Brain pericyte (primary cell): ENCODE results near the gene ZCCHC14.
"Not testable (repeated sequence)": the region's sequence is repeated elsewhere in the genome, so short reads cannot be mapped to it uniquely, and the experiment has no call there.

Experiments
- DNase-seq: peaks from one replicate; pipeline ENCODE4 v3.0.0-alpha.2; 2012; ENCODE audit warnings: low read depth, low spot score

Gene ZCCHC14

DNA sequence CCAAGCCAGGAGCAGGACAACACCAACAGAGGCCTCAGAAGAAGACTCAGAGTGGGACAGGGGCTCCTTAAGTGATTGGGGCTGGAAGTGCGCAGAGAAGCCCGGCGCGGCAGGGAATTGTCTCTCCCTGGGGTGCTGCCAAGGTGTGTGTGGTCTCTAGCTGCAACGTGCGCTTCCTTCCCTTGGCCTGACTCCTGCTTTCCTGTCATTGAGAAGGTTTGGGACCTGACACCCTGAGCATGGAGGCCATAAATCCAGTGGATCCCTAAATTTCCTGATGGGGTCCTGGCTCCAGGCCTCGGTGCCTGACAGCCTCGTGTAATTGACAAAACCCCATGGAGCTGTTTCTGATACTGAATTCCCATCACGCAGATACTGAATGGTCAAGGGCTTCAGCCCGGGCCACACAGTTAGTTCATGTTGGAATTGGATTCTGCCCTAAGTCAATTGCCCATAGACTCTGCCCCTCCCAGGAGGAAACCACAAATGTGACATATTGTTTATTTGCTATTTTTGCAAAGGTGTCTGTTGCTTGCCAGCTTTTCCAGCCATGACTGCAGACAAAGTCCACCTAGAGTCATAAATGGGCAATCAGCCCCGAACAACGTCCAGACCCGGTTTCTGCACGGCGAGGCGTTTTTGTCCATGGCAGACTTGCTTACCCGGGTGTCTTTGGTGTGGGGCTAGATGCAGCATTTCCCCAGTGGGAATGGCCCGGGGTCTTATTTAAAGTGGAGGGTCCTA lies 4.4 kb upstream of the ZCCHC14 start:
- not testable (repeated sequence) for DNase-seq

DNA sequence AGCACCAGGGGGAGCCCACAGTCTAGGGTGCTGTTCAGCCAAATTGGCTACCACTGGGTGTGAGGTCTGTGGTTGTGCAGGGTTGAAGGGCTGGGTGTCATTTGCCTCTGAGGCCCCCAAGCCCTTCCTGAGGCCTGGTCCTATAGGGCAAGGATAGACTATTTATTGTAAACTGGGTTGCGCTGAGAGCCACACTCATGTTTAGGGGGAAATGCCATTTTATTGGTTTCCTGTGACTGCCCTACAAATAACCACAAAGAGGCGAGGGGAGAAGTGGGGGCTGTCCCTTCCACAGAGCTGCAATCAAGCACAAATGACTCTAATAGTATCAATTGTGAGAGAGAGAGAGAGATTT lies 3.6 kb upstream of the ZCCHC14 start:
- no peak for DNase-seq

DNA sequence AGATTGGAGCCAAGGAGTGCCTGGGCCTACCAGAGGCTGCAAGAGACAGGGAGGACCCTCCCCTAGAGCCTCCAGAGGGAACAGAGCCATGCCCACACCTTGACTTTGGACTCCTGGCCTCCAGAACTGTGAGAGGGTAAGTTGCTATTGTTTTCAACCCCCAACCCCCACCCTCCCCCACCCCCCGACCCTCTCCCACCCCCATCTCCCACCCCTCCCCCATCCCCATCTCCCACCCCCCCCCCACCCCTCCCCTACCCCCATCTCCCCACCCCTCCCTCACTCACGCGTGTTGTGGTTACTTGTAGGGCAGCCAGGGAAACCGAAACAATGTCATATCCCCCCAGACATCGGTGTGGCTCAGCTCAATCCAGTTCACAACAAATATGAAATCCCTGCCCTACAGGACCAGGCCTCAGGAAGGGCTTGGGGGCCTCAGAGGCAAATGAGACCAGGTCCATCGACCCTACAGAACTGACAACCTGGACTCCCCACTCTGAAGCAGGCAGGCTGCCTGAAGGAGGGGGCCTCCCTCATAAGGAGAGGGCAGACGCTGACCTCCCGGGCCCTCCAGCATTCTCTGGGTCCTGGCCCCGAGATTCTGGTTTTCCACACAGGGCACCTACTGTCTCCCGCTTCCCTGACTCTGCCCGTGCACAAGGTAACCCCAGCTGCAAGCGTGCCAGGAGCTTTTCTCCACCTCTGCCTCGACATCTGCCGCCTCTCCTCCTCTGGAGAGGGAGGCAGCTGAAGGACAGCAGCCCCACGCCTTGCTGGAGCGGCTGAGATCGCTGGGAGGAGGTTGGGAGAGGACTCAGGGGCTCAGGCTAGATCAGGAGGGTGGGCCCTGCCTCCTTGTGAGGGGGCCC lies 3.0 kb upstream of the ZCCHC14 start:
- no peak for DNase-seq

DNA sequence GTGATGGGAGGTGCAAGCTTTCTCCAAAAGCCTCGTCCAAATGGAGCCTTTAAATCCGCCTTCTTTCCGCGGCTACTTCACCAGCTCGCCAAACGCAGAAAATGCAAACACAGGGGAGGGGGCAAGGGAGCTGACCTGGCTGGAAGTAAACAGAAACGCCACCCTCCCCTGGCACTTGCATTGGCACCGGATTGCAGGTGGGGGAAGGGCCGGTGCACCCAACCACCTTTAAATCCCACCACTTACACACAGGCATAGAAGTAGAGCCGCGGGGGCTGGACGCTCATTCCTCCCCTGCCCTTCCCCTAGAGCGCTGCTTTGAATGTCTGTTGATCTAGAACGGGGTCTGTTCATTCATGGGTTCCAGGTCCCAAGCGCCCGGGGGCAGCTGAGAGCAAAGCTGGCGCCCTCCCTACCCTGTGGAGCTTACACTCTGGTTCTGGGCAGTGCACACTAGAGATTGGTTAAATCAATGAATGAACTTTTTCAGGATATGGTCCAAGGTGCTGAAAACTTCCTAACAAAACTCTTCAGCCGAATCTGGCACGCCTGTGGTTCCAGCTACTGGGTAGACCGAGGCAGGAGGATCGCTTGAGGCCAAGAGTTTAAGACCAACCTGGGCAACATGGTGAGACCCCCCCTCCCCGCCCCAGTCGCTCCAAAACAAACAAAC lies 920 bp upstream of the ZCCHC14 start:
- no peak for DNase-seq

DNA sequence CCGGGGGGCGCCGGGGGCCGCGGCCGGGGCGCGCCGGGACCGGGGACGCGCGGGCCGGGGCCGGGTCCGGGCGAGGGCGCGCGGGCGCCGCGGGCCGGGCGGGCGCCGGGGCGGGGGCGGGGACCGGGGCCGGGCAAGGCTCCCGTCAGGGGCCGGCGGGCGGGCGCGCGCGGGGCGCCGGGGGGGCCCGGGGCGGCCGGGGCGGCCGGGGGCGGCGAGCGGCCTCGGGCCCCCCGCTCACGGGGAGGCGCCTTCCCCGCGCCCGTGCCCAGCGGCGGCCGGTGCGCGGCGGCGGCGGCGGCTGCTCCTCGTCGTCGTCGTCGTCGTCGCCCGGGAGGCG lies 563 bp downstream of the ZCCHC14 start:
- no peak for DNase-seq

DNA sequence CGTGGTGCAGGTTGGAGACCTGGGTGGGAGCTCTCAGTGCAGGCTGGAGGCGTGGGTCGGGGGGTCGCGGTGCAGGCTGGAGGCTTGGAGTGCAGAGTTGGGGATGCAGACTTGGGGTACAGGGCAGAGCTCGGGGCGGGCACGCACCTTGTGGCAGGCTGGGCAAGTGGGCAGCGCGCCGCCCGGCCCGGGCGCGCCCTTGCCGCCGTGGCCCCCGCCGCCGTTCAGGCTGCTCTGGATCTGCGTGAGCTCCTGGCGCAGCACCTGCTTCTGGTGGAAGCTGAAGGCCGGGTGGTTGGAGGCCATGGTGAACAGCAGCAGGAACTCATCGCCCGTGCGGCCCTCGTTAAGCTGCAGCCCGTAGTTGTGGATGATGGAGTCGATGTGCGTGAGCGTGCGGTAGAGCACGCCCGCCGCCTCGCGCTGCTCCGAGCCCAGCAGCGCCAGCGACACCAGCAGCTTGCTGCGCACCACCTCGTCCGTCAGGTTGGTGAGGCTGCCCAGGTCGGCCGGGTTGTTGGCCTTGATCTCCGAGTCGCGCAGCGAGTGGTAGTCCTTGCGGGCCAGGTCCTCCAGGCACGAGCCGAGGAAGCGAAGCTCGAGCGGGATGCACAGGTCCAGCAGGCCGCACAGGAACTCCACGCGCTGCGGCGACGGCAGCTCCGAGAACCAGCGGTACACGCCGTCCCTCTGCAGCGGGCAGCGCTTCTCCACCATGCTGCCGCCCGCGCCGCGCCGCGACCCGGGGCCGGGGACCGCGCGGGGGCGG lies 1.1 kb downstream of the ZCCHC14 start:
- DNase-seq = no peak

DNA sequence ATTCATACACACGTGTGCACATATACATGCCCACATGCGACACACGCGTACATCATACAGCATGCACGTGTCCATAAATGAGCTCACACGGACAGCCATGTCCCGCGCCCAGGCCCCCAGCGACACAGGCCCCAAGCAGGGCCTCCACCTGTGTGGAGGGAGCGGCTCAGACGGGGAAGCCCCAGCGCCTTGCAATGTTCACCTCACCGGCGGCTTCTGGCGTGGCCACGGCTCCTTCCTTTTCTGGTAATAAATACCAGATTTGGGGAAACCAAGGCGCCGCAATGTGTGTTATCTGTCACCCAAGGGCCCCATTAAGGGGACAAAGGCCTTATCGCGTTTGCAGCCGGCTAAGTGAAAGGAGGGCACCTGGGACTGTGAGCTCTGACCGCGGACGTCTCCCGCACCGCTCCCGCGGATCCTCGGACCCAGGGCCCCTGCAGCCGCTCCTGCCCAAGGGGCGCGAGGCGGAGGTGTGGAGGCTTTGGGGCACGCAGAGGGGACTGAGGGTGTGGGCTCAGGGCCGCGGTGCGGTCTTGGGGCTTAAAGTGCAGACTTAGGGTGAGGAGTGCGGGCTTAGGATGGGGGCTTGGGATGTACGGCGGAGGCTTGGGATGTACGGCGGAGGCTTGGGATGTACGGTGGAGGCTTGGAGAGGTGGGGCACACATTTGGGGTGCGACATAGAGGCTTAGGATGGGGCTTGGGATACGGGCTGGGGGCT lies 1.9 kb downstream of the ZCCHC14 start:
- not testable (repeated sequence) for DNase-seq

DNA sequence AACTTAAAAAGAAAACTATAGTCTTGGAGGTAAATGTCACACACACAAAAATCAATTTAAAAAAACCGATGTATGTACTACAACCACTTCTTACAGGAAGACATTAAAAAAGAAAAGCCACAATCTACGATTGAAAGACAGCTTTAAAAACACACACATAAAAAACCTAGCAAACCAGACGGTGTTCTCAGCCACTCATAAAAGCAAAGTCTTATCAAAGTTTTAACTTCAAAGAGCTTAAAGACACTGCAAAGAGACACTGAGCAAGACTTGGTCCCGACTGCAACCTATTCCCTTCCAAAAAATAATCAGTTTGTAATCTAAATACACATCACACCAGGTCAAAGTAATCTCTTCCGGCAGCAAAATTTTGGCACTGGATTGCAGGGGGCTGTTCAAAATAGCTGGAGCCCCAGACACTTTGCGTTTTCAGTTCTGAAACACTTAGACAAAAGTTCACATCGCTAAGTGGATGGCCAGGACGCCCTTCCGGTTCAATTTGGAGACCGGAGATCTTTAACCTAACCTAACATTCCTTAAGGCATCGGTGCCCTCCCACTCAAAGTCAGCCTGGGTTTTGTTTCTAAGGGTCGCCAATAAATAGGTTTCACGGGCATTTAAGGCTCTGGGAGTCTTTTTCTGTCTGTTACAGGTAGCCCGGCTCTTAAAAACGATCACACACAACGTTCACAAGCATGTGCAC lies 2.6 kb downstream of the ZCCHC14 start:
- DNase-seq = no peak

DNA sequence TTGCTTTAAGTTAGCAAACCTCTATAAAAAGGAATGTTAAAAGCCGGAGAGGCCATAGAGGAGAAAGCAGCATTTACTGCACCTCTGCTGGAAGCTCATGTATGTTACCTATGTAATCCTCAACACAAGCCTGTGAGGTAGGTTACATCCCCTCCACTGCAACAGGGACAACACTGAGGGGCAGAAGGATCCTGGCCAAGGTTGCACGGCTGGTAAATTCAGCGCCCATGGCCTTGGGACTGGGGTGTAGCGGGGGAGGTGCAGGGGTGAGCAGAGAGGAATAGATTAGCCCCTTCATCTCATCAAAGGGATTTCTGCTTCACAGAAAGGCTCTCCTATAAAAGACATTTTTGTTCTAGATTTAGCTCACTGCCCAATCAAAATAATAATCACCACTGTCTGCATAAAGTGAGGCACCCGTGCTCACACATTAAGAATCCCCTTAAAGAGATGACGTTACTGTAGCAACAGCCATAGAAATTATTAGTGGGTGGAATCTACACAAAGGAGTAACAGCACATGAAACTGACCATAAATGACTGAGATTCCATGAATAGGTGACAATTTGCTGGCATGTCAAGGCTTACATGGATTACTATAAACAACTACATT lies 3.3 kb downstream of the ZCCHC14 start:
- DNase-seq = no peak

DNA sequence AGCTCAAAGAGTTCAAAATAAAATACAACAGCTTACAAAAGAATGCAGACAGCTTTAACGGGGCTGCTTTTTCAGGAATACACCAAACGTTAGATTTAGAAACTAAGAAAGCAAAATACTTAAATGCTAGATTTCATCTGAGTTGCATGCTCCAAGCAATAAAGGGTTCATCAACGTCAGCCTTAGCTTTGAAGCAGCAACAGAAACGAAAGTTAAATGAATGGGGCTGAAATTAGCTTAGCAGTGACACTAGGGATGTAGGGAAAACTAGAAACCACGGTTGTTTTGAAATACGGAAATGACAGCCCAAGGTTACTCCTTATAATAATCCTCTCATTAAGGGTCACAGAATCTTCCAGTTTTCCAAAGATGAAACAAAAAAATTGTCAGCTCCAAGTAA lies 3.9 kb downstream of the ZCCHC14 start:
- DNase-seq = not testable (repeated sequence)

DNA sequence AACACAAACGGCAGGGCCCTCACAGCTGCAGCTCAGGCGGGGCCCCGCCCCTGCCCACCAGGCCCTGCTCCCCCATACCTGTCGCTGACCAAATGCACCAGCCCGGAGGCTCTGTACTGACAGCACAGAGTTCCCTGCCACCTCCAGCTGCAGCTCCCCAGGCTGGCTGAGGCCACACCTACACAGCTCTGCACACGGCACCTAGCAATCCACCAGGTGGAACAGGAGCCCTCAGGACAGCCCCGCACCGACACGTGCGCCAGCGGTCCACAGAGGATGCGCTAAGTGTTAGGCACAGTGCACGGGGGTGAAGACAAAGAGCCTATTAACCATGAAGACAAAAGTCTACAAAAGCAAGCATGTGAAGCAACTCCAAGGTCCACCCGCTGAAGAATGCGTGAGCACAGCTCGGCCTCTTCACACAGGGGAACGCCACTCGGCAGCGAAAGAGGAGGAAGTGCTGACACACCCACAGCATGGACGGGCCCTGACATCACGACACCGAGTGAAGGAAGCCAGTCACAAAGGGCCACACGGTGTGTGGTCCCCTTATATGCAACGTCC lies 5.4 kb downstream of the ZCCHC14 start:
- no peak for DNase-seq

DNA sequence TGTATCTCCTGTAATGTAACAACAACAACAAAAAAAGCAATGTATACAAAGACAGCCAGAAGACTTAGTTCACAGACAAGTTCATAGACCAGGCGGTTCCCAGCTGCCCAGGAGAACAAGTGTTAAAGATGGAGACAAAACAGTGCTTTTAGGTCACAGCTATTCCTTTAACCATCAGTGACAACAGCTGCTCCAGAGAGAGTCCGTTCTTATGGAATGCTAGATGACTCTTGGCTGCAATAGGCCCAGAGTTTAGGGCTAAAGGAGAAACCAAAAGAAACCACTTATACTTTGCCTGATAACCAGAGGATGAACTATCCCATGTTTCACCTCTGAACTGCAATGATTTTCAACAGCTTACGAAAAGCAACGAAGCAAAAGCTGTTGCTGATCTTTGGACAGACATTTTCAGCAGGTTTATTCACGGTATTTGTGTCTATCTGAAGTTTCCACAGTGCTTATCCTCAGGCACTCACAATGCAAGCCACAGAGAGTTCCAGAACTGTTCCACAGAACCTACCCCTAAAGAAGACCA lies 6.0 kb downstream of the ZCCHC14 start:
- DNase-seq = no peak

DNA sequence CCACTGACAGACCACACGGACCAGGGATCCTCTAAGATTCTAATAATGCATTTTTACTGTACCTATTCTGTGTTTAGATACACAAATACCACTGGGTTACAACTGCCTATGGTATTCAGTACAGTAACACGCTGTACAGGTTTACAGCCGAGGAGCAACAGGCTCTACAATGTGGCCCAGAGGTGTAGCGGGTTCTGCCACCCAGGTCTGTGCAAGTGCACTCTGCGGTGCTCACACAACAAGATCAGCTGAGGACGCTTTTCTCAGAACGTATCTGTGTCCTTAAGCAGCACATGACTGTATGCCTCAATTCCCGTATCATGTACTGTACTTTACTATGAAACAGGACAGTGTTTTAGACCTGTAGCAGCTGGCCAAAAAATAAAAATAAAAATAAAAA lies 6.5 kb downstream of the ZCCHC14 start:
- DNase-seq = no peak

DNA sequence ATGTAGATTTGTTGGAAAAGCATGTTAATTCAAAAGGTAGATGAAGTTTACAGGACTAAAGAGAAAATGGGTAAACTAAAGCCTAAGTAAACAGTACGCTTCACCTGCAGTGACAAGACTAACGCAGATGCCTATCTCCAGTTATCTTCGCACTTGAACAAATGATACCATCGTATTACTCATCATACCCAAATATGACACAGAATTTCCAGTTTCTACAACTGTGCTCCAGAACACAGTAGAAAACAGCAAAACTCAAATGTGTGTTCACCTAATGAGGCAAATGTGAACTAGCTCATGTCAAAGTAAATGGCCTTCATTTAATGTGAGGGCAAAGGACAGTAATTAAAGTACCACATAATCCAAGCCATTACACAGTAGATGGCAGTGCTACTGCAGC lies 7.0 kb downstream of the ZCCHC14 start:
- not testable (repeated sequence) for DNase-seq

DNA sequence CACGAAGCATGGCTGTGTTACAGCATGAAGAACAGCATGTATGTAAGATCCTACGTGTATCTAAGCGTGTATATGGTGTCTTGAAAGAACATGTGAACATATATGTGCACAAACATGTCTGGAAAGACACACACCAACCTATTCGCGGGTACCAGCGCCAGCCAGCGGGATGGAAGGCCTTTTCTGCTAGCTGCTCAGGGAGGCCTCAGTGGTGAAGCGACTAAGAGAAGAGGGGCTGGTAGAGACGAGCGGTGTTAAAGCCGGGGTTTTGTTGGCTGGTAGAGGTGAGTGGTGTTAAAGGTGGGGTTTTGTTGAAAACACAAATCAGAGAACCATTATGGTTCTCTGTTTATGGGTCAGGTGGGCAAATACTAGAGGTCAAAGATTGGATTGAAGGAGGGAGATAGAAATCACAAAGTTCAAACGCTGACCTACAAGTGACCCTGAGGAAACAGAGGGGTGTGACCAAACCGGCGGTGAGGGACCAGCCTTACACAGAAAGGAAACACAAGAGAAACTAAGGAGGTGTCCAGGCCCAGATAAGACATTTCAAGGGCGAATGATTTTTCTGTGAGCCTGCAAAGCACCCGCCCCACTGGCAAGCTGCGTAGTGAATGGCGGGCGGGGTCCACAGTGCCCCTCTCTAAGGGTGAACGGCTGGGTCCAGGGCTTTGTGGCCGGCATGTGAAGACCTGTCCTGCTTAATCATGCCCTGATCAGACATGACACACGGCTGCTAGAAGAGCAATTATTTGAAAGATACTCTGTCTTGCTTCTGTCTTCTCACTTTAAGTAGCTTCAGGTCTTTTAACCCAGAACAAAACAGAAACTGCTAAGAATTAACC lies 8.1 kb downstream of the ZCCHC14 start:
- no peak for DNase-seq

DNA sequence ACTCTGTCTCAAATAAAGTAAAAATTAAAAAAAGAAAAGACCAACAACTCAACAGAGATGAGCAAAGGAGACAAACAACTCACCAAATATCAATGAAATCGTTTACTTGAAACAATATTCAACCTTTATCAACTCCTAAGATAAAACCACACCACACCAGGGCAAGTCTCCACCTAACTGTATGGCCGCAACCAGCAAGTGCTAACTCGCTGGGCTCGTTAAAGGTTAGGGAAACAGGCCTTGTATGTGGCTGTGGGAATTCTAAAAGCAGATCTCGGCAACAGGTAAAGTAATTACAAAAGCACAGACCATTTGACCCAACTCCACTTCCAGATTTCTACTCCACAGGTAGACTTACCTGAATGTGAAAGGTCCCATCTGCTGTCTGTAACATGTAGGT lies 9.3 kb downstream of the ZCCHC14 start:
- no peak for DNase-seq

DNA sequence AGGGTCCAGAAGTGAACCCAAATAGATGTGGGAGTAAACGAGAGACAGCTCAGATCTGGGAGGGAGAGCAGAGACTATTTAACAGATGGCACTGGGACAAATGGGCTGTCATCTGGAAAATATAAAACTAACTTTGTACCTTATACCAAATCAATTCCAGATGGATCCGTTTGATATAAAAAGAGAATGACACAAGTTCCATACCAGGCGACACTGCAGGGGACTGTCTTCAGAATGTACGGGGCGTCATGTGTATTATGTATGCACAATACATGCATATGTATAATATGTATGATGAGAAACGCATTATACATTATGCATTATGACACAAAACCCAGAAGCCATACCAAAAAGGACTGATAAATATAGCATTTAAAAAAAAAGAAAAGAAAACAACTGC lies 10.2 kb downstream of the ZCCHC14 start:
- DNase-seq = not testable (repeated sequence)

DNA sequence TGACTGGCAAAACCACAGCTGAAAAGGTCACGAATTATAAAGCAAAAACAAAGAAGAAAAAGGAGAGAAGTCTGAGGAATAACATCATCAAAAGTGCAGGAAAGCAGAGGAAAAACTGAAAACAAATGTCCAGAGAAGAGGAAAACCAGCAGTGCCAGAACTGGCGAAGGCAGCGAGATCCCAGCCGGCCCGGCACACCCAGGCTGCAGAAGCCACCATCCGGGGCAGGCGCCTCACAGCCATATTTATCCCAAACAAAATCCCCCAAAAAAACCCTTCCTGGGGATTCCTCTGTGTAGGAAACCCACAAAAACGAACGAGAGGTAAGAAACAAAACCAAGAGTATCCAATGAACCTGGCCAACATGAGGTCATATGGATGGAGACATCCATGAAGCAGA lies 10.6 kb downstream of the ZCCHC14 start:
- no peak for DNase-seq

DNA sequence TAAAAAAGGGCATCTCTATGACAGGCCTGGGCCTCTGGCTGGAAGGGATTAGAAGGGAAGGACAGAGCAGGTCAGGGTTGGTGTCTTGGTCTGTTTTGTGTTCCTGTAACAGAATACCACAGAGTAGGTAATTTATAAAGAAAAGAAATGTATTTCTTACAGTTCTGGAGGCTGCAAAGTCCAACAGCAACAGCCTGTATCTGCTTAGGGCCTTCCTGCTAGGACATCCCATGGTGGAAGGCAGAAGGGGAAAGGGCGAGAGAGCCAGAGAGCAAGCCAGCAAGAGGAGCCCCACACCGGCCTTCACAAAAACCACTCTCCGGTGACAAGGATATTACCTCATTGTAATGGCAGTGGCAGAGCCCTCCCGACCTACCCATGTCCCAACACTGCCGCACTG lies 11.1 kb downstream of the ZCCHC14 start:
- DNase-seq = not testable (repeated sequence)
